IPS-18a (cell line): ENCODE results near the gene PWWP2B.

Experiments used
- H3K27ac ChIP-seq: one replicate; pipeline ENCODE4 v1.5.1; 2013; ENCODE audit warnings: low read length
- H3K27me3 ChIP-seq: one replicate; pipeline ENCODE4 v1.6.1; 2013; ENCODE audit warnings: mild to moderate bottlenecking, low read length; ENCODE audit not compliant: control insufficient read depth, insufficient read depth
- H3K36me3 ChIP-seq: one replicate; pipeline ENCODE4 v1.6.1; 2013; ENCODE audit warnings: low read depth, low read length; ENCODE audit not compliant: control insufficient read depth
- H3K4me1 ChIP-seq: one replicate; pipeline ENCODE4 v1.6.1; 2013; ENCODE audit warnings: low read depth, low read length; ENCODE audit not compliant: control insufficient read depth
- H3K4me3 ChIP-seq: one replicate; pipeline ENCODE4 v1.5.1; 2013; ENCODE audit warnings: low read length
- H3K9ac ChIP-seq: one replicate; pipeline ENCODE4 v1.6.1; 2013; ENCODE audit warnings: mild to moderate bottlenecking, low read length, moderate library complexity
- H3K9me3 ChIP-seq: one replicate; pipeline ENCODE4 v1.6.1; 2013; ENCODE audit warnings: low read depth, low read length; ENCODE audit not compliant: control insufficient read depth

PWWP2B gene

GRCh38 chr10:132460691-132461090 is 63.7 kb downstream of the PWWP2B start:
- no peaks in the 10 kb centered on the region for H3K36me3 ChIP-seq
- H3K9ac ChIP-seq, result no peak overlapping the region
- H3K27ac ChIP-seq, result no peak overlapping the region
- H3K4me1 ChIP-seq, result no peaks in the 10 kb centered on the region
- H3K4me3 ChIP-seq, result no peak overlapping the region
- H3K27me3 ChIP-seq, result no peaks in the 10 kb centered on the region
- no peaks in the 10 kb centered on the region for H3K9me3 ChIP-seq

GRCh38 chr10:132461103-132461682 is 64.2 kb downstream of the PWWP2B start:
- H3K4me1 ChIP-seq, result no peaks in the 10 kb centered on the region
- H3K9me3 ChIP-seq, result no peaks in the 10 kb centered on the region
- no peak overlapping the region for H3K27ac ChIP-seq
- H3K36me3 ChIP-seq, result no peaks in the 10 kb centered on the region
- no peak overlapping the region for H3K9ac ChIP-seq
- H3K4me3 ChIP-seq, result no peak overlapping the region
- H3K27me3 ChIP-seq, result no peaks in the 10 kb centered on the region

GRCh38 chr10:132461683-132462231 is 64.8 kb downstream of the PWWP2B start:
- Histone ChIP-seq H3K4me3 (no peak overlapping the region), H3K4me1 (no peaks in the 10 kb centered on the region), H3K9ac (no peak overlapping the region), H3K9me3 (no peaks in the 10 kb centered on the region), H3K27ac (no peak overlapping the region), H3K27me3 (no peaks in the 10 kb centered on the region), H3K36me3 (no peaks in the 10 kb centered on the region)

DNA sequence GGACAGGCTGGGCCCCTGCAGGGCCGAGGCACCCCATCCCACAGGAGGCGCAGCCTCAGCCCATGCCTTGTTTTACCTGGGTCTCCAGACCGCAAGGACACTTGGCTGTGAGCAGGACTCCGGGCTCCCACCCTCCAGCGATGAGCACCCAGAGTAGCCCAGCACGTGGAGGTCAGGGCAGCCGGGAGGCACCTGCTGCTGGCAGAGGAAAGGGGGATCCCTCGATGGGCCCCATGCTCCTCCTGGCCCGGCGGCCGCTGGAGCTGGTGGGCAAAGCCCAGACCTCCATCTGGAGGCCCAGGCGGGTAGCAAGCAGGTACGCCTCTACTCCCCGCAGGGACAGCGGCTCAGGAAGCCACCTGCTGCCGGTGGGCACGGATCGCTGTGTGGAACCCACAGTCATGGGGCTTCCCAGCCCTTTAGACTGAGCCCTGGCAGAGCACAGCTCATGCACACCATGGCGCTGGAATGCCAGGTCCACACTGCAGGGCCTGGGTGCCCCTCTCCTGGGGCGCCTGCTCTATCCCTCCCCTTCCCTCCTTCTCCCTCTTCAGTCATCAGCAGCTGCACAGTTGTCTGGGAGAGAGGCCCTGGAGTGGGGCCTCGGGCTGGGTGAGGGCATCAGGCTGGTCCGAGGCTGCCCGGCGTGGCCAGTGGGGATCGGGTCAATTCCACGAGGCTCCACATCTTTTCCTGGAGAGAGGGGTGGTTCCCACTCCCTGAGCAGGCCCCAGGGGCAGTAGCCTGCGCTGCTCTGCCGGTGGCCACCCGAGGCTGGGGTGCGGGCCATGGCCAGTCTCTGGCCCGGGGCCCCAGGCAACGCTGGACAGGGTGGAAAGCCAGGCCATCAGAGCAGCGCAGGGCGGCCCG is 65.7 kb downstream of the PWWP2B start:
- H3K9me3 ChIP-seq, result no peaks in the 10 kb centered on the region
- no peaks in the 10 kb centered on the region for H3K4me1 ChIP-seq
- no peaks in the 10 kb centered on the region for H3K27me3 ChIP-seq
- H3K27ac ChIP-seq, result no peak overlapping the region
- no peak overlapping the region for H3K4me3 ChIP-seq
- no peaks in the 10 kb centered on the region for H3K36me3 ChIP-seq
- H3K9ac ChIP-seq, result no peak overlapping the region

DNA sequence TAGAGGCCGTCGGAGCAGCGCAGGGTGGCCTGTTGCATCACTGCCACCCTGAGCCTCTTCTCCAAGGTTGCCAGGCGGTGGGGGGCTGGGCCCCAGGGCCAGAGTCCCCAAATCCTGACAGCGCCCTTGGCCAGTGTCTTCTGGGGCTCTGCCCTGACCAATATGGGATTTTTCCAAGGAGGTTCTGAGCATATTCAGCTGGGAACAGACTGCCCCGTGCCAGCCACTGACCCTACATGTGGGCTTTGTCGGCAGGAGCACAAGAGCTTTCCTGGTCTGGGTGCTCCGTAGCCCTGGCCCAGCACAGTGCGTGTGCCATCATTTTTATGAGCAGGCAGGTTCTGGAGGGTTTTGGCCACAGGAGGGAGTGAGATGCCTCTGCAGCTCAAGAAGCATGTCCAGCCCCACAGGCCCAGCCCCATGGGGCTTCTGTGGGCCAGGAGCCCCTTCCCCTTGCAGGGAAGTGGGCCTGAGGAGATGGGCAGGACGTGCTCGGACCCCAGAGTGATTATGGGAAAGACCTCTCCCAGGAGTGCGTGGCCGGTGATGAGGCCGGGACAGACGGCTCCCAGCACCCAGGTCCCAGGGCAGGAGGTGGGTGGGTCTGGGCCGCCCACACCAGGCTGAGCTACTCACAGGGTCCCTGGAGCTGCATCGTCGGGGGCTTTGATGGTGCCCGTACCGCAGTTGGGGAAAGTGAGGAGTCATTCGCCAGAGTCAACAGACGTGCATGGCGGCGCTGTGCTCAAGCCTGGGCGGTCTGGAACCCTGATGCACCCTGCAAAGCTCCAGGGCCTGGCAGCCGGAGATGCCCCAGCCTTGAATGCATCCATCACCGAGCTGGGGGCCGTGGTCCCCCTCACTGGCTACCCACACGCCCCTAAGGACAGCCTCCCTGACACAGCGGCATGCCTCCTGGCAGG is 66.6 kb downstream of the PWWP2B start:
- no peaks in the 10 kb centered on the region for H3K27me3 ChIP-seq
- H3K36me3 ChIP-seq, result no peaks in the 10 kb centered on the region
- H3K9ac ChIP-seq, result no peak overlapping the region
- no peak overlapping the region for H3K4me3 ChIP-seq
- H3K4me1 ChIP-seq, result no peaks in the 10 kb centered on the region
- H3K27ac ChIP-seq, result no peak overlapping the region
- H3K9me3 ChIP-seq, result no peaks in the 10 kb centered on the region

DNA sequence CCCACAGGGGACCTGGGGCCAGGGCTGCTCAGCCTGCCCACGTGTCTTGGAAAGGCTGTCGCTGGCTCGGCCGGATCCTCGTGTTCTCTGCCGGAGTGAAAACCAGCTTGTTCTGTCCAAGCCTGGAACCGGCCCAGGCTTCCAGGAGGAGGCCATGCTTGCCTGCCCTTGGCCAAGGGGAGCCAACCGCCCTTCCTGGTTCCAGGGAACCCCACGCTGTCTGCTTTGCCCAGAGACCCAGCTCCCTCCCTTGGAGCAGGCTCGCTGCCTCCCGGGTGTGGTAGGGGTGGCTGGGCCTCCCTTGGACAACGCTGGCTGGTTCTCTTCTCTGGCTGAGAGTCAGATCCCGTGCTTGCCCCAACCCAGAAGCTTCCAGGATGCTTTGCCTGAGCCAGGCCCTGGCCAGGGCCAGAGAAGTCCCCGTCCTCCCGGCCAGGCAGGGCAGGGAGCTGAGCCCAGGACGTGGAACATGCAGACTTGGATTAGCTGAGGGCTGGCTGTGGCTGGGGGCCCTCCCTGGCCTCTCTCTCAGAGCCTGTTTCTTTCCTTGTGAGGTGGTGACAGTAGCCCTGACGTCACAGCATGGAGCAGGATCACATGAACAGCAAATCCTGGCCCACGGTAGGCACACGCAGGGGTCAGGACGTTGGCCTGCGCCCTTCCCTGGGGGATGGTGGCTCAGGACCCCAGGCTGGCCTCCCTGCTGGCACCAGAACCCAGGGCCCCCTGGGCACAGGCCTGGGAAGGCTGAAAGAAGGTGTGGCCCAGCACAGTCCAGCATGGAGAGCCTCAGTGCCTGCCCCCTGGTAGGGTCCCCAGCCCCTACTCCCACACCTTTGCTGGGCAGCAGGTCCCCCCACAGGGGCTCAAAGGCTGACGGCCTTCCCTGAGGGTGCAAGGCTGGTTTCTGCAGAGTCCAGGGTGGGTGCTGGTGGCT is 67.5 kb downstream of the PWWP2B start:
- Histone ChIP-seq H3K9ac (no peak overlapping the region), H3K36me3 (no peaks in the 10 kb centered on the region), H3K4me3 (no peak overlapping the region), H3K27me3 (no peaks in the 10 kb centered on the region), H3K4me1 (no peaks in the 10 kb centered on the region), H3K27ac (no peak overlapping the region), H3K9me3 (no peaks in the 10 kb centered on the region)

DNA sequence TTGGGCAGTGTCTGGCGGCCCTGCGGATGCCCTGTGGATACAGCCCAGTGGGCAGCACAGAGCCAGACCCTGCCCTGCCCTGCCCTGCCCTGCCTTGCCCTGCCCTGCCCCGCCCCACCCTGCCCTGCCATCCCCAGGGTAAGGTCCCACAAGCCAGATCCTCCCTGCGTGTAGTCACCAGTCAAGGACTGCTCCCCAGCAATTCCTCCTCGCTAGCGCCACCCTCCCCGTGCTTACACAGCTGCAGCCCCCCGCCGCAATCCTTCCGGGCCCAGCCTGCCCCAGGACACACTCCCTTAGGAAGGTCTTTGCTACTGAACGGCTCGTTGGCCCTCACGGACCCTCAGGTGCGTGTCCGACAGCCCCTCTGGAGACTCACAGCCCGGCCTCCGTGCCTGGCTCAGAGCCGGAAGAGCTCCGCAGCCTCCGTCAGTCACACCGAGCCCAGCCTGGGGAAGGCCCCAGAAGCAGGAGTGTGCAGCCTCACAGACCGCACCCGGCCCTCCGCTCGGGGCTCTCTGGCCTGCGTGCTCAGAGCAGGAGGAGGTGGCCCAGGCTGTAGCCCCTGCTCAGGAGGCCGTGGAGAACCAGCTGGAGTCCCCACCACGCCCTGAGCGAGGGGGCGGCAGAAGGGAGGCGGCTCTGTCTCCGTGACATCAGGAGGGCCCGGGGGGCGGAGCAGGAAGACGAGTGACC is 68.3 kb downstream of the PWWP2B start:
- Histone ChIP-seq H3K27ac (no peak overlapping the region), H3K36me3 (no peaks in the 10 kb centered on the region), H3K4me1 (no peaks in the 10 kb centered on the region), H3K9me3 (no peaks in the 10 kb centered on the region), H3K9ac (no peak overlapping the region), H3K27me3 (no peaks in the 10 kb centered on the region), H3K4me3 (no peak overlapping the region)

- Histone ChIP-seq H3K27me3 (no peaks in the 10 kb centered on the region), H3K9me3 (no peaks in the 10 kb centered on the region), H3K9ac (no peak overlapping the region), H3K27ac (no peak overlapping the region), H3K4me1 (no peaks in the 10 kb centered on the region), H3K4me3 (no peak overlapping the region), H3K36me3 (no peaks in the 10 kb centered on the region)
Measured at GRCh38 chr10:132465889-132466519, 69.0 kb downstream of the PWWP2B start.

GRCh38 chr10:132466520-132467463 is 69.8 kb downstream of the PWWP2B start:
- H3K9ac ChIP-seq, result no peak overlapping the region
- no peaks in the 10 kb centered on the region for H3K9me3 ChIP-seq
- H3K27ac ChIP-seq, result no peak overlapping the region
- no peaks in the 10 kb centered on the region for H3K27me3 ChIP-seq
- H3K4me3 ChIP-seq, result no peak overlapping the region
- no peaks in the 10 kb centered on the region for H3K4me1 ChIP-seq
- no peaks in the 10 kb centered on the region for H3K36me3 ChIP-seq
